ENCODE data around the gene OLA1.
A peak's percentile ranks its signal among the peaks of the same experiment; 100 is the strongest.

The OLA1 gene

DNA sequence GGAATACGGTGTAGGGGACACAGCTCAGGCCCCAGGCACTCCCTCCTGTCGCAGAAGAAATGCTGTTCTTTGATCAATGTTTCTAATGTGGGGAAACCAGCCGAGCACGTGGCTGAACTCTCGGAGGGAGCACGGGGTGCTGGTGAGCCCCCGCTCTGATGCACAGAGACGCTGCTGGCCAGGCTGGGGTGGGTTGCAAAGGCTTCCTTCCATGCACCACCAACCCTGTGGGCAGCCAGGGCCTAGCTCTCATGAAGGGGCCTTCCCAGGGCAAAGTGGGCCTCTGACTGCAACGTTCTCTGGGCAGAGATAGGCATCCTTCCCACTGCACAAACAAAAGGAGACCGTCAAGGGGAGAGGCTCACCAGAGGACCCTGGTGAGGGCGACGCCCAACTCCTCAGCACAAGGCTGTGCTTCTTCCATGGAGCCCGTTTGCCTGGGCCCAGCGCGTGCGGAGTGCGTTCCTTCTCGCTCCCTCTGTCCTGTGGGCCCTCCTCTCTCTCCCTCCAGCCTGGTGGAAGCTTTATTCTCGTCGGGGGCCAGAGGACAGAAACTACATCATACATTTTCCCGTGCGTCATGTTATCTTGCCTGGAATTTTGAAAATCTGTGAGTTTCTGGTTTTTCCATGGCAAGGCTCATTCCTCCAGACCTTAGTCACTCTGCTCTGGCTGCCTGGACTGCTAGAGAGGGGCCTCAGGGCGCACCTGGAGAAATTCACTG lies 222.0 kb downstream of the OLA1 start:
- no peak for DNase-seq

DNA sequence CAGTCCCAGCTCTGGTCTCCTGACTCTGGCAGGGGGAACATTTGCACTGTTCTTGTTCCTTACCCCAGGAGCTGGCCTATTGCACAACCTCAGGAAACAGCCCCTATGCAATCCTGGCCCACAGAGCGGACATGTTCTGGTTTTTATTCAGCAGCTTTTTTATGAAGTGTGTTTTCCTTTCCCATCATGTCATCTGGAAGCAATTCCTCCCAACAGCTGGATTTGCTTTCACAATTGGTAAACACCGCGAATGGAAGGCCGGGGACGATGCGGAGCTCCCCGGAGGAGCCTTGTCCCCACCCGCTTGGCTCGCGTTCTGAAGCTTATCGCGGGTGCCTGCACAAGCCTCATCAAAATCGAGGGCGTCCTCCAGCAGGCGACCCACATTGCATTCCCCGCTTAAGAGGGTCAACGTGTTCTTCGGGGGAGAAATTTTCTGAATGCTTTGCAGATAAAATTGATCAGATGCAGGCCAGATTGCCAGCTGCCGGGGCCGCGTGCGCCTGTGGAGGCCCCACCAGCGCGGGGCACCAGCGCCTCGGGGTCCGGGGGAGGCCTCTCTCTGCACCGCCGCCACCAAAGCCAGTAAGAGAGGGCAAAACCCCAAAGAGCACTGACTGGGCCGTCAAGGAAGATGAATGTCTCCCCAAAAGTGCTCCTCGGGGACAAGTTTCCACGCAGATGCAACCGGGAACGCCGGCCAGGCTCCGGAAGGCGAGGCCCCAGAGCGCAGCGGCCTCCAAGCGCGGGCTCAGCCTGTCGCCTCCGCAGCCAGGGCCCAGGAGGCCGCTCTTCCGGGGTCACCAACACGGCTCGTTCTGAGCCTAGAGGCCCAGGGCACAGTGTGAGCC lies 222.8 kb downstream of the OLA1 start:
- DNase-seq: no peak

DNA sequence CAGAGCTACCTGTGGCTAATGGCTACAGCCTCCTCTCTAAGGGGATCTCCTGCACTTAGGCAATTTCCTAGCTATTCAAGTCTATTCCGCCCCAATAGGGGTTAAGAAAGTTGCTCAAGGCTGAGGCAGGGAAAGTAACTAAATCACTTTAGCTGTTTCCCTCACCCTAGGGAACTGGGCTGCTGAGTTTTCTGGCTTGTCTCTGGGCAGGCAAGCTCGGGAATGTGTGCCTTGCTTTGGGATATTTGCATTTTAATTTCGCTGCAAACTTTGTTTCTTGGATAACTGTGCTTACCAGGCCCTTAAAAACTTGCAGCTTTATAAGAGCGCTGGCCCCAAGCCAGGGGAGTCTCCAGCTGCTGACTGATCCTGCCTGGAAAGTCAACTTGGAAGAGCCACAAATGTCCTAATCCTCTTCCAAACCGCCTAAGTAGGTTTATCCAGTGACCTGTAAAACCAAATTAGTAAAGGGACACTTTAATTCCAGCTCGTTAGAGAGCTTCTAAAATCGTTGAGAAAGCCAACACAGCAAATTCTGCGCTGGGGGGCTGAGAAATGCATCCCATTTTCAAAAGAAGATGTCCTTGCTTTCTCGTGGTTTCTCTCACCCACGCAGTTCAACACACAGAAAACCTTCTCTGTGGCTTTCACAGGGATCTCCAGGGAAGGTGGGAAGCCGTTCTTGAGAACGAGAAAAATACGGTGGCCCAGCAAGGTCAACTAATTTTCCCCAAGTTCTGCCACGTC lies 223.6 kb downstream of the OLA1 start:
- DNase-seq: peak; percentile 59

DNA sequence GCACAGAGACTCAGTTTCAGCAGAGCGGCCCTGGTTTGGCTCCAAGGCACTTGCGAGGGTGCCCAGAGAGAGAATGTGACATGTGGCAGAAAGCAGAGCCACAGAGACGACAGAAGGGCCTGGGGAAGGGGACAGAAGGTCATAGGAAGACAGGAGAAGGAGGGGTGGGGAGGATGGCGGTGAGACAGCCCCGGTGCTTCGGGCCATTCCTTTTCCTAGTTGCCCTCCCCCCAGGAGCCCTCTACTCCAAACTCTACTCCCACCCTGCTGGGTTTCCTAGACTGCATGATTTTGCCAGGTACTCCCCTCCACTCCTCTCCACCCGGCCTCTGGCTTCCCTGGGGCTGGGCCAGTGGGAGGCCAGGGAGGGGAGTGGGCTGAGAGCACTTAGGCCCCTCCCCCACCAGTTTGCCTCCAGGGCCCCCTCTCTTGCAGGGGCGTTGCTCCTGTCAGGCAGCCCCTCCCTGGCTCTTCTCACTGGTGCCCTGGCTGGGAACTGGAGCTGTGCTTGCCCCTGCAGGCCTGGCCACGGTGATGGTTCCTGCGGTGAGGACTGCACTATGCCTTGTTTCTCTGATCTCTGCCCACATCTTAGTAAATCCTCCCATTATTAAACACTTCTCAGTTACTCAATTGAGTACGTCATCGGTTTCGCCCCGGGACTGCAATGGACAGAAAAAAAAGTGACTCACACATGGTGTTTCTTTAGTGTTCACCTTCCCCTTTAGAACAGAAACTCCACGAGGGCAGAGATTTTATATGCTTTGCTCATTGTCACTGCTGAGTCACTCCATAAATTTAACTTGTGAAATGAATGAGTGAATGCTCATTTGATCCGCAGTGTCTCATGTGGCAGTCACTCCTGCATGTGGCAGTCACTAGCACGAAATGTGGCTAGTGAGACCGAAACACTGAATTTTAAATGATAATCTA lies 224.5 kb downstream of the OLA1 start:
- peak; percentile 40 for DNase-seq
